Stimulated activated CD4-positive, alpha-beta T cell treated with anti-CD3 and anti-CD28 coated beads, Interleukin-2, amount 100 ng/mL, for 4 hours (primary cell): ENCODE measurements around the gene CRACR2B.

Experiments
- DNase-seq: peaks from one replicate; pipeline ENCODE4 v3.0.0-alpha.2; 2020; ENCODE audit warnings: low read depth

The CRACR2B gene

GRCh38 chr11:794766-795633 lies 32.7 kb upstream of the CRACR2B start:
- DNase-seq, result no peak

GRCh38 chr11:795634-796564 lies 31.8 kb upstream of the CRACR2B start:
- DNase-seq, result peak; percentile 81

- DNase-seq, result no peak
Measured at GRCh38 chr11:796565-797295, 31.0 kb upstream of the CRACR2B start.

GRCh38 chr11:797296-798092 lies 30.2 kb upstream of the CRACR2B start:
- peak; percentile 60 for DNase-seq

- peak; percentile 75 for DNase-seq
Measured at GRCh38 chr11:798093-798713, 29.5 kb upstream of the CRACR2B start, which contains the start of gene SLC25A22. SLC25A22 (minus strand) TSS chr11:798281; CDS start chr11:795006, 3,275 bp downstream.

GRCh38 chr11:799641-800316 lies 27.9 kb upstream of the CRACR2B start:
- DNase-seq, result no peak

- DNase-seq, result no peak
Measured at GRCh38 chr11:800473-800872, 27.2 kb upstream of the CRACR2B start.

- no peak for DNase-seq
Measured at GRCh38 chr11:801097-801780, 26.5 kb upstream of the CRACR2B start.

- no peak for DNase-seq
Measured at GRCh38 chr11:802018-802617, 25.6 kb upstream of the CRACR2B start.

- DNase-seq, result no peak
Measured at GRCh38 chr11:802693-803466, 24.8 kb upstream of the CRACR2B start.

- no peak for DNase-seq
Measured at GRCh38 chr11:803467-803742, 24.3 kb upstream of the CRACR2B start.

GRCh38 chr11:803770-804598 lies 23.7 kb upstream of the CRACR2B start:
- no peak for DNase-seq

GRCh38 chr11:804599-804964 lies 23.1 kb upstream of the CRACR2B start:
- DNase-seq, result no peak

- no peak for DNase-seq
Measured at GRCh38 chr11:808427-809286, 19.1 kb upstream of the CRACR2B start.

- peak; percentile 98 for DNase-seq
Measured at GRCh38 chr11:809287-810039, 18.3 kb upstream of the CRACR2B start, which contains the start of gene RPLP2. RPLP2 (plus strand) TSS chr11:809967; CDS start chr11:810235, 268 bp downstream.

GRCh38 chr11:810040-810567 lies 17.6 kb upstream of the CRACR2B start:
- no peak for DNase-seq
